ENCODE measurements around the gene MCM3. TPM values are rescaled to one million over a fixed set of nuclear protein-coding genes. Genes with fewer than 3 reads are reported as not detected.

The MCM3 gene
- total RNA-seq (2014; rRNA removed; shearing (Covaris generic)): 109 and 113 TPM in 2 replicates
- polyA plus RNA-seq (2015; cell fraction: cytosol; rRNA removed): 115 and 124 TPM in 2 replicates
- 141 and 154 TPM in 2 replicates for polyA plus RNA-seq (2015; cell fraction: nucleus; rRNA removed)

DNA sequence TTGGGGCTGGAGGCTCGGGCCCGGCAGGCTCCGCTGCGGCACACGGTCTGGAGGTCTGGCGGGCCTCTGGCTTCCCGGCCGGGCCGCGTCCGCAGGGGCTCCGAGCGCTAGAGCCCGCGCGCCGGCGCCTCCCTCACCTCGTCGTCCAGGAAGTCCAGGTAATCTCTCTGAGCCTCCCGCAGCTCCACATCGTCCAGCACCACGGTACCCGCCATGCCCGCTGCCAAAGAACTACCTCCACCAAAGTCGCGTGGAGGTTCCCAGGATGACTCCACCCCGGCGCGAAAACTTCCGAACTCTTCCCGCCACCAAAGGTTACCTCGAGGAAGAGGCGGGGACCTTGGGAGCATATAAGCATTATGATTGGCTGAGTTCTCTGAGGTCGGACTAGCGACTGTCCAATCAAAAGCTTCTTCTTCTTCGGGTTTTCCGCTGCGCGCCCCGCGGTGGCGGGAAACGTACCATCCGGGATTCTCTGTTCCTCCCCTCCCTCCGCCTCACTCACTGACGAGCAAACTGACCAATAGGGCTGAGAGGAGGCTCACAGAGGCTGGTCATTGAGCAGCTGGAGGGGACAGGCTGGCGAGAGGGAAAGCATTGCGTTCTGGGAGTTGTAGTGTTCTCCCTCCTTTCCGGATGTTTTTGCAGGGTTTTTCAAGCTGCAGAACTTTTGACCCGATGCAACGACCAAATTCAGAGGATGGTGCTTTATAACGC is at the start of gene MCM3:
TSS of gene MCM3 (minus strand) at position 283 of the 717 bp plus-strand sequence. CDS start at position 215, 68 bp downstream.
- in situ Hi-C loops (cut with HindIII; ENCODE audit: low pct_unique_long_range_greater_than_20kb, low sequenced_read_pairs): loop anchor here (25.0 kb wide), 1 partner anchor 103 kb away; no protein-coding TSS in a partner anchor
- peak; percentile 99 for DNase-seq (ENCODE audit: low read depth, low spot score)

DNA sequence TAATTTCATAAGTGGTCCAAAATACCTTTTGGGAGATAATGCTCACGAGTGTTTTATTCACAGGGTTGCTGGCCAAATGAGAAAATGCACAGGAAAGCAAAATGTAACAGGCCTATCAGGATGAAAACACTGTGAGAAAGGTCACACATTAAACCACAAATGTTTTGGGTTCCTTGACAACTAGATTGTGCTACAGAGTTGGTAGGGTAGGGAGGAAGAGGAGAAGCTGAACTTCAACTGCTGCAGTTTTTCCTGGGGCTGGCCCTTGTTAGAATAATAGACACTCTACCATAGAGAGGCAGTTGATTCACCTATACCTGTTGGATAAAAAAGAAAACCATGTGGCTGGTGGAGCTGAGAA is 49.3 kb upstream of the MCM3 start:
- in situ Hi-C loops (cut with HindIII; ENCODE audit: low pct_unique_long_range_greater_than_20kb, low sequenced_read_pairs): no loop called here
- DNase-seq (ENCODE audit: low read depth, low spot score): no peak

DNA sequence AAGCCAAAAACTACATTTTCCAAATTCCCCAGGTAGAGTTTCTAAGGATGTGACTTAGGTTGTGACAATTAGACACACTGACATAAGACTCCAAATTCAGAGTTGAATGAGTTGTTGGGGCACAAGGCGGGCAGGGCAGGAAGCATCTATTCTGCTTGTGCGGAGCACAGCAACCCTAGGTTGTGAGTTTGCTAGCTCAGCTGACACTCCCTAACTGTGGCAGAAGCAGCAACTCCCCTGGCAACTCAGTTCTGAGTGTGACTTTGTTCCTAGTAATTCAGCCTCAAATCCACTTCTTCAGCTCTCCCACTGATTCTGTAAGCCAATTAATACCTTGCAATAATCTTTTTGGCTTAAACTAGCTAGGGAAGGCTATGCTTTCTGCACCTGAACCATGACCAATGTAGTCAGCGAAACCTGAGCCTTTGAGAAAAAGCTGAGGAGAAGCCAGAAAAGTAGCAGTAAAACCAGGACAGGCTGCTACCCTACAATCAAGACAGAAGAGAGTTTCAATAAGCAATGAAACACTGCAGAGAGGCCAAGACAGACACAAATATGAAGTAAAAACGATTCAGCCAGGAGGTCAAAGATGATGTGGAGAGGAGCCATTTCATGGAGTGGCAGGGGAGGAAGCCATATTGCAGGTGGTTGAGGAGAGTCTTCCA is 47.4 kb upstream of the MCM3 start:
- DNase-seq (ENCODE audit: low read depth, low spot score): no peak
- in situ Hi-C loops (cut with HindIII; ENCODE audit: low pct_unique_long_range_greater_than_20kb, low sequenced_read_pairs): no loop called here

DNA sequence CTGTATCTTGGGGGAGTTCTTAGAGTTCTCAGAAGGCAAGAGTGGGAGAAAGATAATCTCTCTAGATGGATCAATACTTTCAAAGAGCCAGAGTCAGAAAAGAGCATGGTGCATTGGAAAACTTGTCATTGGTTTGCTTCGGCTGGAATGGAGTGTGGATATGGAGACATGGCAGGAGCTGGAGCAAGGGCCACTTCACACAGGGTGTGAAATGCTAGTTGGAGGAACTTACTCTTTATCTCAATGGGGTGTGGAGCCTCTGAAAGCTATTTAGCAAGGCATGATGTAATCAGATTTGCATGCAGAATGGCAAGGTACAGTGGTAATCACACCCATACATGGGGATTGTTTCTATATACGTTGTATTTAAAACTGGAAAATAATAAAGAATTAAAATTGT is 45.9 kb upstream of the MCM3 start:
- in situ Hi-C loops (cut with HindIII; ENCODE audit: low pct_unique_long_range_greater_than_20kb, low sequenced_read_pairs): no loop called here
- no peak for DNase-seq (ENCODE audit: low read depth, low spot score)

DNA sequence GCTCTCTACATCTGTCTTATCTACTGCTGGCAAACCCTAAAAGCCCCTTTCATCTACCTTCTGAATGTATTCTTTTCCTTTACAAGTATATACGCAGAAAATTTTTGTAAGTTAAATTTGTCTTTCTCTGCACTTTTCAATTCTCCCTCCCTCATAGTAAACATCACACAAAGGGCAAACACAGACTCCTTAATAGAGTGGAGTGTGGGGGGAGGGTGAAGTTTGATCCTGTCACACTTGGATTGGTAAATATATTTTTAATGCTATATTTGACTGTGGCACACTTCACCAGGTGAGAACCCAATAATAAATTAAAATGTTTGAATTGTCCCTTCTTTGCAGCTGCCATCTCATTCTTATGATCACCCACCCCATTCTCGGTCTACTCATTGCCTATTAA is 44.2 kb upstream of the MCM3 start:
- in situ Hi-C loops (cut with HindIII; ENCODE audit: low pct_unique_long_range_greater_than_20kb, low sequenced_read_pairs): no loop called here
- DNase-seq (ENCODE audit: low read depth, low spot score): no peak

DNA sequence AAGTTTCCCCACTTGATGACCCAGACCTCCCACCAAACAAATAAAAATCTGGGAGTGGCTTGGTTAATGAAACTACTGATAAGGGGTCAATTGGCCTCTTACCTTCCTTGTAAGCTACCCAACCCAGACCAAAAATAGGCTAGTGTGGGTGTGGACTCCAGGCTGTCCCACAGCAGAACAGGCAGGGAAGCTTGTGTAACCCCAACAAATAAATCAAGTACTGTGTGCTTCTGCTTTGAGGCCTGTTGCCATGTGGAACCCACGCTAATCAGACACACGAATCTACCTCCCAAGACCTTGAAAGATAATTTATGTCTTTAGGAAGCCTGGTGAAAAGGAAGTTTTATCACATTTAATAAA is 43.7 kb upstream of the MCM3 start:
- in situ Hi-C loops (cut with HindIII; ENCODE audit: low pct_unique_long_range_greater_than_20kb, low sequenced_read_pairs): no loop called here
- no peak for DNase-seq (ENCODE audit: low read depth, low spot score)

DNA sequence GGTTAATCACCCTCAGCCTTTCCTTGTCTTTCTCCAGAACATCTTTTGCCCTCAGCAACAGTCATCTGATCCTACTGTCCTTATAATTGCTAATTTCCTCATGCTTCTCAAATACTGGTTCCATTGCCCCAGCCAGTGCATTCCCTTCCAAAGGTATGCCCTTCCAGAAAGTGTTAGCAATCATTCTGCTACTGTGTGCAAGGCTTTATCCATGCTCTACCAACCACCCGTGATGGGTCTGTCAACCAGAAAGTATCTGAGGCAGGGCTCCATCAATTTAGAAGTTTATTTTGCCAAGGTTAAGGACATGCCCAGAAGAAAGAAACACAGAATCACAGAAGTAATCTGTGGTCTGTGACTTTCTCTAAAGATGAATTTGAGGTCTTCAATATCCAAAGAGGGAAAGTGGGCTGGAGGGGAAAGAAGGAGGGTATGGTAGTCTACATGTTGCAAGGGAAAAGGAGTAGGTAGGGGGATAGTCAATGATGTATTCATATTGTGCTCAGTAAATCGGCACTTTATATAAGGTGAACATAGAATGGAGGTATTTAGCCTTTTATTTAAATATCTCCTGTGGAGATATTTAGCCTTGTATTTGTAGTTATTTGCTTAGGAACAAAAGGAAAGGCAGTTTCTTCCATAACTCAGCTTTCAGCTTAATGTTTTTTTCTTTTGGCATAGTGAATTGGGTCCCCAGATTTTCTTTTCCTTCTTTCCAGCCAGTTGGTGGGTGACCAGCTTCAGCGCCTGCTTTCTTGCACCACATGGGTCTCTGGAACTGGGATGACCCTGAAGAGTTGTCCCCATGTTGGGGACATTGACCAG is 42.2 kb upstream of the MCM3 start:
- in situ Hi-C loops (cut with HindIII; ENCODE audit: low pct_unique_long_range_greater_than_20kb, low sequenced_read_pairs): no loop called here
- no peak for DNase-seq (ENCODE audit: low read depth, low spot score)

DNA sequence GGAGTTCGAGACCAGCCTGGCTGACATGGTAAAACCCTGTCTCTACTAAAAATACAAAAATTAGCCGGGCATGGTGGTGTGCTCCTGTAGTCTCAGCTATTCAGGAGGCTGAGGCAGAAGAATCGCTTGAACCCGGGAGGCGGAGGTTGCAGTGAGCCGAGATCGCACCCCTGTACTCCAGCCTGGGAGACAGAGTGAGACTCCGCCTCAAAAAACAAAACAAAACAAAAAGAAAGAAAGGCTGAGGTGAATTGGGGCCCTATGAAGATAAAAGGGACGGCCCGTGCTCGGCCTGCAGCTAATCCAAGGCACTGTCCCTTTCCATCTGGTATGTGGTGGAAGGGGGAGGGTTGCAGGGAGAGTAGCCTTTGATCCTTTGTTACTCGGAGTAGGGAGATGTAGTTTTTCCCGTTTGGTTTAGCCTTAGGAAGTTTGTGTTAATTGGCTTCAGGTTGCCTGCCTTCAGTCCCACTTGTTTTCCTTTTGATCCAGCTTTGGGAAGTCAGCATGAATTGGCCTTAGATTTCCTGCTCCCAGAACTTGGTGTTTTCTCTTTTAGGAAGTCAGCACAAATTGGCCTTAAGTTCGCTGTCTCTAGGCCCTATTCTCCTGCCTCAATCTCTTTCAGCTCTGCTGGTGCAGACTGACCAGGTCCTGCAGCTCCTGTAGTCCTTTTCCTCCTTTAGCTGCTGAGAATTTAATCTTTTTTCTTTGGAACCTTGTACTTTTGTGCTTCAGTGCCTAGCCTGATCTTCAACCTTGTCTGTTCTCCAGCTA is 41.3 kb upstream of the MCM3 start:
- in situ Hi-C loops (cut with HindIII; ENCODE audit: low pct_unique_long_range_greater_than_20kb, low sequenced_read_pairs): no loop called here
- no peak for DNase-seq (ENCODE audit: low read depth, low spot score)

DNA sequence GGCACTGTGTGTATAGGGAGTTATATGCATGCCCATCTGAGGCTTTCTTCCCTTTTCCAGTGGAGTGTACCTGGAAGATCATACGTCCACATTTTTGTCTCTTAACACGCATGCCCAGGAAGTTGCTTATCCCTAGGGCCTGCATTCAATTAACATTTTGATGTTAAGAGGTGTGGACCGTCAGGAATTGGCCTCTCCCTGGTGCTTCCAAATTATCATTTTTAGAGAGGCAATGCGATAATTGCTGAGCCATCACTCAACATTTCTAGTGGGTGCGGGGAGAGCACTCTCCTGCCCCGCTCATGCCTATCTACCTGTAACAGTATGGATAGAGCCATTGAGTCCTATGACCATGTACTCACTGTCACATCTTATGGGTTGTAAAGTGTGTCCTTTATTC is 39.6 kb upstream of the MCM3 start:
- no peak for DNase-seq (ENCODE audit: low read depth, low spot score)

DNA sequence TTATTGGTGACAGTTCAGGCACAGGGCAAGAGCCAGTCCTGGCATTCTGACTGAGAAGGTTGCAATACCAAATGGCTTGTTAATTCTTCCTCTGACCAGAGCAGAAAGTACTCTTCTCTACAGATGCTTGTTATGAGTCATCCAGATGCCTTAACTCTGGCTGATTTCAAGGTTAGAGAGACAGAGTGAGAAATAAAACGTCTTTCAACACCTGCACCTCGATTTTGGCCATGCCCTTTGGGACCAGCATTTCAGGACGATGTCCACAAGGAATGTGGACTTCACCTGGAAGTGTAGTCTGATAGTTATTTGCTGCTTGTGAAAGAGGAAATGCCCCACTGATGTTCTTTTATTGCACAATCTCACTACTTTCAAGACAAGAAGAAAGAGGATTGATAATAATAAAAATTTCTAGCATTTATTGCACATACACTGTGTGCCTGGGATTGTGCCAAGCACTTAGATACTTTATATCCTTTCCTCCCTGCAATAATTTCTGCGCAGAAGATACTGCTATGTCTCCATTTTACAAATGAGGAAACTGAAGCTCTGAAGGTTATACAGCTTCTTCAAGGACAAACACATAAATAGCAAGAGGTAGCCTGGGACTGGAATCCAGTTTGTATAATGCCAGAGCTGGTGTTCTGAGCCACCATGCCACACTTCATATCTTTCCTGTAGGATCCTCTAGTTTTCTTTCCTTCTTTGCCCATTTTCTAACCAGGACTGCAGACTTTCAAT is 33.5 kb upstream of the MCM3 start:
- in situ Hi-C loops (cut with HindIII; ENCODE audit: low pct_unique_long_range_greater_than_20kb, low sequenced_read_pairs): no loop called here
- DNase-seq (ENCODE audit: low read depth, low spot score): peak; percentile 22

More for the DNA sequence above, 39.6 kb upstream of the MCM3 start:
- in situ Hi-C loops (cut with HindIII; ENCODE audit: low pct_unique_long_range_greater_than_20kb, low sequenced_read_pairs): no loop called here

DNA sequence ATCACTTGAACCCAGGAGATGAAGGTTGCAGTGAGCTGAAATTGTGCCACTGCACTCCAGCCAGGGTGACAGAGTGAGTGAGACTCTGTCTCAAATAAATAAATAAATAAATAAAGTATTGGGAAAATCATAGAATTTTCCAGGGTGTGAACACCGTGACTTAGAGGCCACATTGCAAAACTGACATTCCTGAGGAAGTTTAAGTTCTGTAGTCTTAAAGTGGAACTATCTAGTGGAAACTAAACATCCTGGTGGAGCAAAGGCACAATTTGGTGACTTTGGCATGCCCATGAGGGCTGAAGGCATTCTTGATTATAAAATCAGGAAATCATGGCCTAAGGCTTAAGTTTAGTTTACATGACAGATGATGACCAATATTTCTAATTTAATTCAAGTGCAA is 32.7 kb upstream of the MCM3 start:
- in situ Hi-C loops (cut with HindIII; ENCODE audit: low pct_unique_long_range_greater_than_20kb, low sequenced_read_pairs): no loop called here
- no peak for DNase-seq (ENCODE audit: low read depth, low spot score)

DNA sequence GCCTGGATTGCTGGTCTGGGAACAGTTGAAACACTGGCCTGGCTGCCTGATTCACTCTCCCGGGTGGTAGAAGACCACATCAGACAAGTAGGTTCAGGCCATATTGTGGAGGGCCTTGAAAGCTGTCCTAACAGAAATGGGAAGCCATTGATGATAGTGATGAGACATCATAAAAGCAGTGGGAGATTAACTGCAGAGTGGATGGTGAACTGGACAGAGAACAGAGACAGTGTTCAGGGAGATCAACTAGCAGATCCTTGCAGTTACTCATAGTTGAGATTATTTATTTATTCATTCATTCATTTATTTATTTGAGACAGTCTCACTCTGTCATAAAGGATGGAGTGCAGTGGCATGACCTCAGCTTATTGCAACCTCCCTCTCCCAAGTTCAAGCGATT is 30.2 kb upstream of the MCM3 start:
- in situ Hi-C loops (cut with HindIII; ENCODE audit: low pct_unique_long_range_greater_than_20kb, low sequenced_read_pairs): no loop called here
- DNase-seq (ENCODE audit: low read depth, low spot score): no peak

DNA sequence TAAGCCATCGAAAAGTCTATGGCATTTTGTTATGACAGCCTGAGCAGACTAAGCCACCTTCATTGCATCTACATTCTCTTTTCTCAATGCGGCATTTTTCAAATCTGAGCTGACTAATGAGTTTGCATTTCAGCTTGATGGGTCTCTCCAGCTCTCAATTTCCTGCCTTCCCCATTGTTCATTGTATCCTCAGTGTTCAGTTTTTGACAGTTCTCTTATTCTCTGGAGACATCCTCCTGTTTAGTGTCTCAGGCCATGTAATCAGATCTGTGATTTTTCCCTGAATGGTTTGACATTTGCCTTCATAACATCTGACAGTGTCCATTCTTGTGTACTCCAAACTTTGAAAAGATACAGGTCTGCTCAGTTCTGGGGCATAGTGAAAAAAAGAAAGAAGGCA is 27.9 kb upstream of the MCM3 start:
- in situ Hi-C loops (cut with HindIII; ENCODE audit: low pct_unique_long_range_greater_than_20kb, low sequenced_read_pairs): no loop called here
- DNase-seq (ENCODE audit: low read depth, low spot score): peak; percentile 92

DNA sequence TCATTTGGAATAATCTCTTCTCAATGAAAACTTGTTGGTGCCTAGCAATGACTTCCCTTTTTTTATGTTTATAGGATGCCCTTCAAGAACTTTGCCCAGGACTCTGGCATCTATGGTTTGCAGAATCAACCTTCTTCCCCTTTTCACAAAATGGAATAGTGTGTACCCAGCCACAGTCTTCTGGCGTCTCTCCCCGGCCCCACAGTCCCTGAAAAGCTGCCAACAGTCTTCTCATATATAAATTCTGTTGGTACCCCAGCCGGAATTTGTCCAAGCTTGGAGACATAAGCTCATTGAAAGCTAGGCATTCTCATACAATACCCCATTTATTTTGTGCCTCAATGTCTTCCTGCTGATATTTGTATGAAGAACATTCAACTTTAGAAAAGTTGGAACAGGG is 26.4 kb upstream of the MCM3 start:
- in situ Hi-C loops (cut with HindIII; ENCODE audit: low pct_unique_long_range_greater_than_20kb, low sequenced_read_pairs): no loop called here

DNA sequence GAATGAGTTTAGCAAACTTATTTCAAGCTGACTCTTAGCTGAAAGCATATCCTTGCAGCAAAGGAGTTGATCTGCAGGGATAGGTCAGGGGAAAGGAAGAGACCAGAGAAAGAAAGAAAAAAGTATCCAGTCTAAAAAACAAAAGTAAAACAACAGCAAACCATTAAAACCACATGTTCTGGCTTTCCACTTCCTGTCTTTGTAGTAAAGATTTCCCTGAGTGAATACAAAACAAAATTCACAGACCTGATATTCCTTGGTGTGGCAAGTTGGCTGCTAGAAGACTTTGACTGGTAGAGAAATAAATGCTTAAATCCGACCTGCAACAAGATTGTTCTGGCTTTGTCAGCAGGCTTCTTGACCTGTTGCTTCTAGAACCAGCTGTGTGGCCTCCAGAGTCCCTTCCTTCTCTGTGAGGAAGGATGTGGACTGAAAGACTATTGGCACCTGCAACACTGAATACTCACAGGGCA is 23.4 kb upstream of the MCM3 start:
- no peak for DNase-seq (ENCODE audit: low read depth, low spot score)
- in situ Hi-C loops (cut with HindIII; ENCODE audit: low pct_unique_long_range_greater_than_20kb, low sequenced_read_pairs): no loop called here

More for the DNA sequence above, 26.4 kb upstream of the MCM3 start:
- peak; percentile 65 for DNase-seq (ENCODE audit: low read depth, low spot score)

DNA sequence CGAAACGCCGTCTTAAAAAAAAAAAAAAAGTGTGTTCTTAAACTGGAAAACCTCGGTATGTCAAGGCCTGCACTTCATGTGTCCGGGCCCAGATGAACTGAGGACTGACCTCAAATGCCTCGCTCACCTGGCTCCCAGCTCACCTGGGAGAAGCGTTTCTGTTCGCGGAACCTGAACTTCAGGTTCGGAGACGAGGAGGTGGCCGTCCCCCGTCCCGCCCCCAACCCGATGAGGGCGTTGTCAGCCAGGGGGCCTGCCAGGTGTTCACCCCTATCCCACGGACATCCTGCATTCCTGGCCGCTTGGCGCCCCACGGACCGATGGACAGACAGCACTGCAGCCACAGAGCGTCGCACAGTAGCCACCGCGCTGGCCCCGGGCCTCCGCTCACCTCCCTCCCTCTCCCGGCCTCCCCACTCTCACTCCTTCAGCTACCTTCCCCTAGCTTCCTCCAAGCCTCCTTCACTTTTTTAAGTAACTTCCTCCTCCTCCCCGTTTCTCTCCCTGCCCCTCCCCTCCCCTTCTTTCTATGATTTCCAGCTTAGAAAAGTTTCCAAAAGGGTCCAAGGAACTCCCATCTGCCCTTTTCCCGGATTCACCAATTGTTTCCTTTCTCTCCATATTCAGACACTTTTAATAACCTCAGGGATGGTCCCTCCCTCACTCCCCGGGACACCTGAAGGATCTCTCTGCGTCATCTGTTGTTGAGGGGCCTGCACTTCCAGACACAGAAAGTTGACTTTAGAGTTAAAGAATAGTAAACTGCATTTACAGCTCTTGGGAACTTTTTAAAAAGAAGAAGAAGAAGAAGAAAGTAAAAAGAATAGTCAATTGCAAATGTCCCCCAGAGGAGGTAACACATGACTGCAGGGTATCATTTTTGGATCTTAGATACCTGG is 22.7 kb upstream of the MCM3 start:
- in situ Hi-C loops (cut with HindIII; ENCODE audit: low pct_unique_long_range_greater_than_20kb, low sequenced_read_pairs): no loop called here
- no peak for DNase-seq (ENCODE audit: low read depth, low spot score)
